HepG2 (cell line): Measurements from ENCODE around the gene THADA. TPM values are rescaled to one million over a fixed set of nuclear protein-coding genes. Genes with fewer than 3 reads are reported as not detected.

Experiments
- ATAC-seq: fragments of 200-7000 bp; cut with Tn5 transposase; 3 replicates; pipeline ENCODE4 v1.9.1; 2020; ENCODE audit warnings: mild to moderate bottlenecking, moderate library complexity
- BruUV-seq: library from RNA; stranded (reverse); fragments of 400-500 nt; replicated peaks from 2 replicates; lab custom pipeline; 2021; lab: Mats Ljungman, UMichigan
- CTCF ChIA-PET: fragments of 300-600 bp; formaldehyde crosslinking; extraction: SDS; loops from one replicate; lab custom pipeline; 2021; ENCODE audit warnings: low total read pairs, inconsistent platforms, low intra/inter-chr PET ratio; lab: Yijun Ruan, JAX
- POLR2A ChIA-PET: fragments of 350-600 bp; sonication (Branson Sonifier 250); formaldehyde crosslinking; loops from one replicate; lab custom pipeline; 2020; ENCODE audit warnings: antibody characterized with exemption, inconsistent platforms; lab: Yijun Ruan, JAX
- DNase-seq: peaks from one replicate; pipeline ENCODE4 v3.0.0-alpha.2; 2015; ENCODE audit warnings: low spot score
- FAIRE-seq: peaks from 3 replicates; lab custom pipeline; 2011; peaks lifted over from hg19 to GRCh38; lab: Jason Lieb, UNC
- H2AFZ ChIP-seq: one replicate; pipeline ENCODE4 v1.6.1; 2011; ENCODE audit warnings: low read length, inconsistent platforms
- H3K27ac ChIP-seq: fragments of 300-600 bp; 3 replicates; pipeline ENCODE4 v1.8.0; 2011; ENCODE audit warnings: mixed run types, mild to moderate bottlenecking, mixed read lengths, low read length, inconsistent platforms; ENCODE audit not compliant: insufficient read depth; ENCODE audit errors: extremely low read length
- H3K27me3 ChIP-seq, 2 experiments: fragments of 200-600 bp in 1 of 2; 2 replicates in 1 of 2; 3 replicates in 1 of 2; pipeline versions ENCODE4 v1.6.0 to v1.8.0; 2011; ENCODE audit warnings: low read length in 2 of 2, mild to moderate bottlenecking in 2 of 2, moderate library complexity in 2 of 2, inconsistent platforms in 1 of 2; ENCODE audit not compliant: insufficient read depth in 2 of 2, control insufficient read depth in 1 of 2
- H3K36me3 ChIP-seq, 2 experiments: fragments of 200-600 bp in 1 of 2; replicated peaks in 1 of 2; 2 replicates in 1 of 2; 3 replicates in 1 of 2; pipeline versions ENCODE4 v1.5.1 to v1.8.0; 2011; ENCODE audit warnings: low read length in 2 of 2, inconsistent platforms in 1 of 2; ENCODE audit not compliant: insufficient read depth in 2 of 2, control insufficient read depth in 1 of 2
- H3K4me1 ChIP-seq: 2 replicates; pipeline ENCODE4 v1.5.1; 2012; ENCODE audit warnings: low read length, inconsistent platforms; ENCODE audit not compliant: insufficient read depth
- H3K4me2 ChIP-seq: 2 replicates; pipeline ENCODE4 v1.6.0; 2011; ENCODE audit warnings: low read depth, low read length, inconsistent platforms
- H3K4me3 ChIP-seq, 3 experiments: fragments of 200-600 bp in 1 of 3; sonication (generic), shearing (Covaris generic) in 1 of 3; replicated peaks in 1 of 3; 2 replicates each; pipeline ENCODE4 v1.5.1; 2011 to 2016; ENCODE audit warnings: low read length in 3 of 3, inconsistent platforms in 2 of 3, low read depth in 2 of 3, mild to moderate bottlenecking in 2 of 3, control low read depth in 1 of 3, mixed read lengths in 1 of 3; ENCODE audit not compliant: insufficient read depth in 1 of 3
- H3K79me2 ChIP-seq: one replicate; pipeline ENCODE4 v1.6.1; 2011; ENCODE audit warnings: low read length, inconsistent platforms; ENCODE audit not compliant: insufficient read depth
- H3K9ac ChIP-seq: 2 replicates; pipeline ENCODE4 v1.6.0; 2011; ENCODE audit warnings: mild to moderate bottlenecking, low read depth, low read length, inconsistent platforms; ENCODE audit not compliant: insufficient read depth
- H3K9me3 ChIP-seq: 2 replicates; pipeline ENCODE4 v1.5.1; 2012; ENCODE audit warnings: mild to moderate bottlenecking, low read length
- H4K20me1 ChIP-seq: 2 replicates; pipeline ENCODE4 v1.6.0; 2011; ENCODE audit warnings: inconsistent platforms, mild to moderate bottlenecking, low read length, moderate library complexity; ENCODE audit not compliant: insufficient read depth
- AFF4 ChIP-seq: sonication (generic); formaldehyde crosslinking; IDR thresholded peaks from 2 replicates; pipeline ENCODE4 v1.4.0; 2020; ENCODE audit warnings: missing genetic modification reagents
- BCL3 ChIP-seq: sonication (generic); formaldehyde crosslinking; IDR thresholded peaks from 2 replicates; pipeline ENCODE4 v1.5.1; 2020; ENCODE audit warnings: mild to moderate bottlenecking, missing genetic modification reagents, moderate library complexity
- HOMEZ ChIP-seq: IDR thresholded peaks from 2 replicates; pipeline ENCODE4 v1.6.1; 2016; ENCODE audit warnings: low read depth
- MIER3 ChIP-seq: IDR thresholded peaks from 2 replicates; pipeline ENCODE4 v1.6.1; 2016; ENCODE audit warnings: missing compliant biosample characterization, borderline replicate concordance
- PRDM15 ChIP-seq: sonication (generic); formaldehyde crosslinking; IDR thresholded peaks from 2 replicates; pipeline ENCODE4 v1.4.0; 2020; ENCODE audit warnings: missing genetic modification reagents
- ZGPAT ChIP-seq: IDR thresholded peaks from 2 replicates; pipeline ENCODE4 v1.6.1; 2016; ENCODE audit warnings: mild to moderate bottlenecking
- ZKSCAN1 ChIP-seq: fragments of 150-350 bp; IDR thresholded peaks from 2 replicates; pipeline ENCODE4 v1.6.1; 2014; ENCODE audit warnings: low read length
- ZNF101 ChIP-seq: sonication (generic); formaldehyde crosslinking; IDR thresholded peaks from 2 replicates; pipeline ENCODE4 v1.4.0; 2020; ENCODE audit warnings: mild to moderate bottlenecking, low read depth, missing genetic modification reagents, borderline replicate concordance
- ZNF12 ChIP-seq: sonication (generic); formaldehyde crosslinking; IDR thresholded peaks from 2 replicates; pipeline ENCODE4 v1.5.0; 2020; ENCODE audit warnings: missing genetic modification reagents
- ZNF639 ChIP-seq: conservative IDR thresholded peaks from 2 replicates; pipeline ENCODE4 v1.6.1; 2018; ENCODE audit warnings: missing genetic modification reagents
- WGBS: methylation state at CpG from one replicate; pipeline ENCODE4 v1.1.6; 2017; ENCODE audit warnings: low lambda C conversion rate; 5-methylcytosine and 5-hydroxymethylcytosine counted together
- in situ Hi-C: cut with HindIII; loops from 2 replicates; pipeline ENCODE4 v1.10.0; 2017; ENCODE audit warnings: low pct_unique_long_range_greater_than_20kb; ENCODE audit not compliant: extremely low pct_ligation_motif_present
- intact Hi-C: fragments of 100-400 bp; cut with micrococcal nuclease; formaldehyde crosslinking; loops from one replicate; pipeline ENCODE4 v1.10.0; 2022; ENCODE audit not compliant: unreplicated experiment
- polyA plus RNA-seq, 8 experiments: library from polyadenylated mRNA; depleted of rRNA in 3 of 8; stranded (reverse) in 7 of 8; unstranded in 1 of 8; fragments of >200 nt; fragmentation: Illumina TruSeq in 4 of 8; extraction: Trizol in 4 of 8; gene quantifications; 2 replicates each; pipeline versions ENCODE4 v1.2.1 to v1.2.3, GENCODE V29; 2011 to 2016; ENCODE audit warnings: low read depth in 4 of 8, missing spikeins in 1 of 8, mixed read lengths in 1 of 8; ENCODE audit not compliant: insufficient read depth in 1 of 8
- total RNA-seq, 5 experiments: library from RNA; depleted of rRNA; stranded (reverse); fragments of >200 nt; fragmentation: Illumina TruSeq; extraction: Trizol; gene quantifications; 2 replicates each; pipeline ENCODE4 v1.2.3, GENCODE V29; 2016; ENCODE audit warnings: low read depth in 1 of 5

The THADA gene
- total and polyA plus RNA-seq, 2 of the 13 experiments (the other 11 are each of a cell fraction or from before 2014, with no cell fraction given), result 12.7 to 21.7 TPM

GRCh38 chr2:43328832-43329231 lies 267.0 kb downstream of the THADA start:
- ATAC-seq, result no peak
- no peaks in the 10 kb centered on the region for H4K20me1 ChIP-seq
- H3K79me2 ChIP-seq, result no peaks in the 10 kb centered on the region
- ChIA-PET POLR2A (no interaction called here), CTCF (no interaction called here)
- no peak overlapping the region for H3K4me2 ChIP-seq
- BruUV-seq, result no TSS peak
- 98% methylated on average over 3 of the region's 3 CpGs for WGBS
- no peak overlapping the region for H3K4me3 ChIP-seq
- H3K9me3 ChIP-seq, result no peaks in the 10 kb centered on the region
- no peak for FAIRE-seq
- peaks cover 17% of the 10 kb centered on the region for H3K4me1 ChIP-seq
- in situ Hi-C loops (no loop called here), intact Hi-C loops (no loop called here)
- H3K27me3 ChIP-seq, result no peaks in the 10 kb centered on the region
- DNase-seq, result no peak
- no peak overlapping the region for H3K27ac ChIP-seq
- no peak overlapping the region for H3K9ac ChIP-seq
- no peak overlapping the region for H2AFZ ChIP-seq
- no peaks in the 10 kb centered on the region; a peak in 1 of 5 replicates for H3K36me3 ChIP-seq
- TF ChIP-seq ZGPAT (CRISPR knock-in tag) (no peak), ZNF101 (CRISPR knock-in tag) (no peak), ZKSCAN1 (no peak), MIER3 (CRISPR knock-in tag) (no peak), ZNF639 (CRISPR knock-in tag) (no peak), ZNF12 (CRISPR knock-in tag) (no peak), AFF4 (CRISPR knock-in tag) (no peak), BCL3 (CRISPR knock-in tag) (no peak), PRDM15 (CRISPR knock-in tag) (no peak), HOMEZ (no peak)
